NCI-H2227 (cell line): ENCODE measurements around the gene PKN3.

ENCODE experiments used
- DNase-seq: peaks from one replicate; lab custom pipeline; 2025; ENCODE audit not compliant: unreplicated experiment; lab: John Stamatoyannopoulos, UW

Gene PKN3

DNA sequence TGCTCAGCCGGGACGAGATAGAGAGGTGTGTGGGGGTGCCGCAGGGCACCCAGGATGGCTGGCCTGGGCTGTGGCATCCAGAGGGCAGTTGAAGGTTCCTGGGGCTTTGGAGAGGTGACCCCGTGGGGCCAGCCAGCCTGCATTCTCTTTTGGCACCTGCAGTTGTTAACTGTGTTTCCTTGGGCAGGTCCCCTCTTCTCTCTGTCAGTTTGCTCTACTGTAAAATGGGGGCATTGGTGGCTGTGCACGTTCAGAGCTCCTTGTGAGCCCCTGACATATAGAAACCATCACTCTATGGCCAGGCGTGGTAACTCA lies 13.1 kb downstream of the PKN3 start:
- DNase-seq, result no peak

GRCh38 chr9:128716581-128717254 lies 14.4 kb downstream of the PKN3 start:
- DNase-seq, result no peak

- DNase-seq, result no peak
These were observed 15.7 kb downstream of the PKN3 start for GRCh38 chr9:128718047-128718446.

DNA sequence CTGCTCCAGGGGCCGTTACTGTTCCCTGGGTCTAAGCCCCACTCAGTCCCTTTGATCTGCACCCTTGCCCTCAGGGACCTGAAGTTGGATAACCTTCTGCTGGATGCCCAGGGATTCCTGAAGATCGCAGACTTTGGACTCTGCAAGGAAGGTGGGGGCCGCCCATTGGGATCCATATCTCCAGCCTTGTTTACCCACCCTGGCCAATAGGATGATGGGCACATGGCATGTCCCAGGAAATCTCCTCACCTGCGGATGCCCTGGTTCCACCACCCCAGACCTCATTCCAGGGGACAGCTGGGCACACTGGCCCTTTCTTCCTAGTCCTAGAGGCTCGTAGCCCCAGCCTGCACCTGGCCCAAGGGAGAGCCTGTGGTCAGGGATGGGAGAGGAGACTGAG lies 16.2 kb downstream of the PKN3 start:
- DNase-seq, result no peak

- no peak for DNase-seq
These were observed 17.8 kb downstream of the PKN3 start for GRCh38 chr9:128719919-128720605.

GRCh38 chr9:128720841-128721486 lies 18.7 kb downstream of the PKN3 start:
- no peak for DNase-seq

DNA sequence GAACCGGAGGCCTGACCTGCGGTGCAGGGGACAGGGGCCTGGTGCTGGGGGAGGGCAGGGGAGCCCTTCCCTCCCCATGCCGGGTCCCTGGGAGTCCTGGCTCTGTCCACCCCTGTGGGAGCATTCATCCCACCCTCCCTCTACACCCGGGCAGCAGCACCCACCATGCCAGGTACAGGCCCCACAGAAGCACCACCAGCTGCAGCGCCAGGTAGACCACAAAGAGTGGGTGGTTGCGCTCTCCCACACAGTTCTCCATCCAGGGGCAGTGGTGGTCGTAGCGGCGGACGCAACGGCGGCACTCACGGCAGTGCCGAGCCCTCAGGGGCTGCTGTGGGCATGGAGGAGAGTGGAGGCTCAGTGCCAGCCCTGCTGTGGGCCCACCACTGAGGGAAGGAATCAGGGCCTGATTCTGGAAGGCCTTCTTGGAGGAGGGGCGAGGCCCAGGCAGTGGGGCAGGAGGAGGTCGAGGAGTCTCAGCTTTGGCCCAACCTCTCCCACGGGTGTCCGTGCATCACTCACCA lies 19.2 kb downstream of the PKN3 start:
- no peak for DNase-seq

DNA sequence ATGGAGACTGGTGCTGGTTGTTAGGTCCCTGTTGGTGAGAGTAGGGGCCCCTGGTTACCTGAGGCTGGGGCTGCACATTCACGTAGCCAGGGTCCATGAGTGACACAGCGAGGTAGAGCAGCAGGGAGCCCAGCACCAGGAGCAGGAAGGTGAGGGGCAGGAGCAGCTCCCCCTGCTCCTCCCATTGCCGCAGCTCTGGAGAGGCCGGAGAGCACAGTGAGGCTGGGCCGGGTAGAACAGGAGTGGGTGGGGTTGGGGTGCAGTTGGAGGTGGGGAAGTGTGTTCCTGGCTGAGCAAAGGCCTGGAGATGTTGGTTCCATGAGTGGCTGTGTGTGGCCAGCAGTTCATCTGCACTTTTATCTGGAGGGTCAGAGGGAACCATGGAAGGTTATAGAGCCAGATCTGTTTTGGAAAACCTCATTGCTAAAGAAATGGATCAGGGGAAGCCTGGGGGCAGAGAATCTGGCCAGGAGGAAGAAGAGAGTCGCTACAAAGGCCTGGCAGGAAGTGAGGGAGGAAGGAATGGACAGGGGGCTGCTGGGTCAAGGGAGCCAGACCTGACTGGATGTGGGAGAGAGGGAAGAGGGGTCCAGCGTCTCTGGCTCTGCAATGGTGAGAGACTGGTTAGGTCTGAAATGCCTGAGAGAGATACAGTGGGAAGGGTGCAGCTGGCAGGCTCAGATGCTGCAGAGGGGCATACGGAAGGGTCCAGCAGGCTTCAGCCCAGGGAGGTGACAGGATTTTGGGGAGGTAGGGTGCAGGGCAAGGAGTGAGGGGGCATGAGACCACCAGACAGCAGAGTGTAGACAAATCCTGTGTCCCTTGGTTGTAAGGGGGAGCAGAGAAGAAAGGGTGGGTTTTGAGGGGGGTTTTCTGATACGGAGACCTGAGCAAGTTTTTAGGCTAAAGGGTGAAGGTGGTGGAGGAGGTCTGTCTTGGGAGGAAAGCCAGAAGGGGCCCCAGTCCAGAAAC lies 20.4 kb downstream of the PKN3 start:
- no peak for DNase-seq

DNA sequence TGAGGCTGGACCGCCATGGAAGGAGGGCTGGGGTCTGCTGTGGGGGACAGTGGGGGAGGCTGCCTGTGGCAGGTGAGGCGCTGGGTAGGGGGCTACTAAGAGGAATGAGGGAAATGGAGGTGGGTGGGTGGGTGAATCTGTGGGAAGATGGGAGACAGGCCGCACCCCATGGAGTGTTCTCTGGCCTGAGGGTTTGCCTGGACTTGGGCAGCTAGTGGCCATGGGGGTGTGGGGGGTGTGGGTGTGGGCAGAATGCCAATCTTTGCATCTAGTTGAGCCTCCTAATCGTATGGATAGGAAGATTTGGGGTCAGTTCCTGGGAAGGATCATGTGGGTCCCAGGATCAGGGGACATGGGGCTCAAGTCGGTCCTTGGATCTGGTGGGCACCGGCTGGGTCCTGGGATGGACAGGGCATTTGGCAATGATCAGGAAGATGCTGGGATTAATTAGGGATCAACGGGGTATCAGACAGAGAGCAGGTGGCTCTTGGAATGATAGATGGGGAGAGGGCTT lies 21.1 kb downstream of the PKN3 start:
- no peak for DNase-seq

- peak; percentile 97 for DNase-seq
These were observed 21.8 kb downstream of the PKN3 start, which contains the start of gene ZDHHC12 for GRCh38 chr9:128723866-128724743. TSS of gene ZDHHC12 (minus strand) at chr9:128724127. CDS start at chr9:128724093, 34 bp downstream.

GRCh38 chr9:128724744-128725211 lies 22.5 kb downstream of the PKN3 start:
- peak; percentile 88 for DNase-seq

DNA sequence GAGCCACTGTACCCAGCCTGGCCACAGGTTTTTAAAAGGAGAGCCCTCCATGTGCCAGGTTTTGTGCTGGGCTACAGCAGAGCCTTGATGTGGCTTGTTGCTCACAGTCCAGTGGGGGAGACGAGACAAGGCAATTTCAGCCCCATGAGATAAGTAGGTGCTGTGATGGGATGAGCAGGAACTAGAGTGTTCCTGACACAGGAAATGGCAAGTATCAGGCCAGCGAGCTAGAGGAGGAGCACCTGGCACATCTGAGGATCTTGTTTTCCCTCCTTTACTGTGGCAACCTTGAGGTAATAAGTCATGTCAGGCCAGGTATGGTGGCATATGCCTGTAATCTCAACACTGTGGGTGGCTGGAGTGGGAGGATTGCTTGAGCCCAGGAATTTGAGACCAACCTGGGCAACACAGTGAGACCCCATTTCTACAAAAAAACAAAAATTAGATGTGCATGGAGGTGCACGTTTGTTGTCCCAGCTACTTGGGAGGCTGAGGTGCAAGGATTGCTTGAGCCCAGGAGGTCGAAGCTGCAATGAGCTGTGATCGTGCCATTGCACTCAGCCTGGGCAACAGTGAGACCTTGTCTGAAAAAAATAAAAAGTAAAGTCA lies 25.4 kb downstream of the PKN3 start:
- no peak for DNase-seq

DNA sequence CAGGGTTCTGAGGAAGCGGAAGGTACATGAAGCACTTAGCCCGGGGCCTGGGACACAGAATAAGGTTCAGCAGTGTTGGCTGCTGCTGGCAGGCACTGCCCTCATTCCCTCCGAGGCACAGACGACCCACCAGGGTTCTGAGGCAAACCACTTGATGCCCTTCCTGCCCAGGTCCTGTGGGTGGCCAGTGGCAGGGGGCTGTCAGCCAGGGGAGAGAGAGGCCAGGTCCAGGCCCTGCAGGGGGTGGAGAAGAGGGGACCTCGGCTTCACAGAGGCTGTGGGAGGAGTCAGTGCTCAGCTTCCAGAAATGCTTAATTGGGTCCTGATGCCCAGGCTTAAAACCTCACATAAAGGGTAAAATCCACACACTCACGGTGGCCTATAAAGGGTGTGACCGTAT lies 26.0 kb downstream of the PKN3 start:
- no peak for DNase-seq

GRCh38 chr9:128729302-128729701 lies 27.0 kb downstream of the PKN3 start:
- no peak for DNase-seq

- no peak for DNase-seq
These were observed 27.6 kb downstream of the PKN3 start for GRCh38 chr9:128729766-128730517.

GRCh38 chr9:128731093-128731492 lies 28.8 kb downstream of the PKN3 start:
- no peak for DNase-seq

DNA sequence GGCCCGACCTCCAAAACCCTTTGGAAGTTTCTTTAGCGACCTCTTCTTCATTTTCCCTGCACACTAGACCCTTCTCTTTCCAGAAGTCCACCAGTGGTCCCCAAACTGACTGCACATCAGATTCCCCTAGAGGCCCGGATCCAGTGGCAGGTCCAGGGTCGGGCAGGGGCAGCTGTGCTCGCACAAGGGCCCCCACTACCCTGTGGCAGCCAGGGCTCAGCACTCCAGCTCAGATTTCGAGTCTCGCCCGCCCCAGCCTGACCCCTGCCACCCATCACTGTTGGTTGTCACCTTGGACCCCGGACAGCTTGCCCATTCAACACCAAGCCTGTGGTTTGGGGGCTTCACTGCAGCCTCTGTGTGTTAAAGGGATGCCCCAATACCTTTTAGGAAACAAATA lies 29.4 kb downstream of the PKN3 start:
- DNase-seq, result no peak

DNA sequence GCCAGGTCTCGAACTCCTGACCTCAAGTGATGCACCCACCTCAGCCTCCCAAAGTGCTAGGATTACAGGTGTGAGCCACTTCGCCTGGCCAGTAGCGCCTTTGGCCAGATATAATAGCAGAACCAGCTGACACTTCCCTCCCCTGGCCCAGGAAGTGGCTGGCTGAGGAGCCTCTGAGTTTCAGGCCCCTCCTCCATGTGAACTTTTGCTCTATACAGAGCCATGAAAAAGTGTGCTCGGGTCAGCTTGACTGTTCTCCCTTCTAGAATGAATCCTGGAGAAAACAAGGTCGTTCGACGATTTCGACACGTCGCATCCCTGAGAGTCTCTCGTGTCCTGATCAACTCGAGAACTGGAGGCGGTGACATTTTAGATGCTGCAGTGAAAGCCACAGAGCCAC lies 30.3 kb downstream of the PKN3 start:
- DNase-seq, result no peak

GRCh38 chr9:128733256-128733655 lies 31.0 kb downstream of the PKN3 start:
- peak; percentile 87 for DNase-seq
